Prostate gland (tissue), 2 donors: ENCODE results near the gene AMHR2. TPM values are rescaled to one million over a fixed set of nuclear protein-coding genes. Genes with fewer than 3 reads are reported as not detected.
A peak's percentile ranks its signal among the peaks of the same experiment; 100 is the strongest.
"Not testable (repeated sequence)": the region's sequence is repeated elsewhere in the genome, so short reads cannot be mapped to it uniquely, and the experiment has no call there.

ENCODE experiments used
- DNase-seq: peaks from one replicate; pipeline ENCODE4 v3.0.0-alpha.2; 2019; ENCODE audit warnings: low spot score
- H3K27ac ChIP-seq, 2 donors: fragments of 200-600 bp; sonication (generic); 2 replicates each; pipeline ENCODE4 v1.5.1; 2017 to 2019
- H3K27me3 ChIP-seq: fragments of 200-600 bp; sonication (generic); replicated peaks from 2 replicates; pipeline ENCODE4 v1.5.1; 2019; ENCODE audit not compliant: insufficient read depth
- H3K36me3 ChIP-seq, 2 donors: fragments of 200-600 bp; sonication (generic); 1 replicate in 1 of 2; 2 replicates in 1 of 2; pipeline versions ENCODE4 v1.5.1 to v1.8.1; 2017 to 2019
- H3K4me1 ChIP-seq: fragments of 200-600 bp; sonication (generic); replicated peaks from 2 replicates; pipeline ENCODE4 v1.5.1; 2019
- H3K4me3 ChIP-seq, 2 donors: fragments of 200-600 bp; sonication (generic); 2 replicates each; pipeline ENCODE4 v1.5.1; 2017 to 2019
- H3K9me3 ChIP-seq: fragments of 200-600 bp; sonication (generic); 2 replicates; pipeline ENCODE4 v1.5.1; 2017
- CTCF ChIP-seq, 4 experiments: fragments of 200-600 bp in 2 of 4; fragments of 450-650 bp in 2 of 4; sonication (generic) in 2 of 4; IDR thresholded peaks; 1 replicate in 3 of 4; 2 replicates in 1 of 4; pipeline ENCODE4 v1.5.1; 2016 to 2019; ENCODE audit warnings: antibody characterized with exemption in 4 of 4, mild to moderate bottlenecking in 2 of 4, moderate library complexity in 2 of 4
- POLR2A ChIP-seq: fragments of 450-650 bp; IDR thresholded peaks from one replicate; pipeline ENCODE4 v1.6.1; 2016; ENCODE audit warnings: antibody characterized with exemption, mild to moderate bottlenecking
- POLR2AphosphoS5 ChIP-seq: sonication (generic); formaldehyde crosslinking; IDR thresholded peaks from one replicate; pipeline ENCODE4 v1.6.1; 2017; ENCODE audit warnings: antibody characterized with exemption
- WGBS: methylation state at CpG from one replicate; pipeline ENCODE4 v1.1.5; 2018; 5-methylcytosine and 5-hydroxymethylcytosine counted together
- intact Hi-C: fragments of 100-400 bp; cut with DNase I; formaldehyde crosslinking; loops from one replicate; pipeline ENCODE4 v1.14.2; 2022
- total RNA-seq, 2 donors: library from RNA; depleted of rRNA; stranded (reverse); fragments of >200 nt; gene quantifications; one replicate each; pipeline ENCODE4 v1.1.0, GENCODE V29; 2016

AMHR2 gene
- 10 to 100 TPM in 1 of 2 donors, not detected in 1; 44.5 TPM for total RNA-seq

- no peaks in the 10 kb centered on the region for H3K4me1 ChIP-seq
- no peak for DNase-seq
- H3K27me3 ChIP-seq = no peaks in the 10 kb centered on the region
- WGBS = 100% methylated on average over 1 of the region's 1 CpG
- TF ChIP-seq POLR2AphosphoS5 = no peak
- TF ChIP-seq POLR2A = no peak
- no peak for TF ChIP-seq CTCF (IDR thresholded peaks at IDR 0.05)
- no peak within 1 kb of the TSS for H3K4me3 ChIP-seq
- H3K9me3 ChIP-seq = no peaks in the 10 kb centered on the region
- H3K36me3 ChIP-seq = no peaks in the 10 kb centered on the region
- intact Hi-C loops = no loop called here
- no peak within 1 kb of the TSS for H3K27ac ChIP-seq
Observed at GRCh38 chr12:53423597-53423996, at the start of gene AMHR2. Gene AMHR2, plus strand, starts transcription at chr12:53423855. Its CDS starts 80 bp downstream, at chr12:53423935.

GRCh38 chr12:53374277-53374676, 49.4 kb upstream of the AMHR2 start:
- DNase-seq, H3K36me3 ChIP-seq, intact Hi-C loops, H3K9me3 ChIP-seq, H3K4me1 ChIP-seq, H3K4me3 ChIP-seq, H3K27me3 ChIP-seq: not testable (repeated sequence)
- peak overlapping the region; percentile 71 to 94 for H3K27ac ChIP-seq
- WGBS = 87% methylated on average over 14 of the region's 14 CpGs

GRCh38 chr12:53376747-53377146, 46.9 kb upstream of the AMHR2 start:
- Histone ChIP-seq H3K4me1 (peaks cover 12% of the 10 kb centered on the region), H3K9me3 (no peaks in the 10 kb centered on the region), H3K27me3 (no peaks in the 10 kb centered on the region), H3K4me3 (no peak overlapping the region), H3K27ac (no peak overlapping the region), H3K36me3 (no peaks in the 10 kb centered on the region)
- no peak for DNase-seq
- 66% methylated on average over 2 of the region's 2 CpGs for whole genome bisulfite sequencing
- no peak for TF ChIP-seq CTCF (IDR thresholded peaks at IDR 0.05)
- no peak for TF ChIP-seq POLR2A
- TF ChIP-seq POLR2AphosphoS5 = no peak
- intact Hi-C loops = no loop called here

- Histone ChIP-seq H3K36me3 (peaks cover 5 to 8% of the 10 kb centered on the region in 2 donors), H3K4me3 (no peak overlapping the region), H3K4me1 (peaks cover 15% of the 10 kb centered on the region), H3K9me3 (no peaks in the 10 kb centered on the region), H3K27ac (peak overlapping the region; percentile 89 to 93), H3K27me3 (no peaks in the 10 kb centered on the region)
- TF ChIP-seq CTCF (IDR thresholded peaks at IDR 0.05) (no peak), POLR2A (no peak), POLR2AphosphoS5 (no peak)
- 99% methylated on average over 12 of the region's 12 CpGs for WGBS
- no peak for DNase-seq
- intact Hi-C loops = no loop called here
Observed at GRCh38 chr12:53378222-53378621, 45.4 kb upstream of the AMHR2 start.

- H3K4me3 ChIP-seq = peak overlapping the region; percentile 35 to 36
- intact Hi-C loops = no loop called here
Observed at GRCh38 chr12:53378724-53379388, 44.8 kb upstream of the AMHR2 start.

More at GRCh38 chr12:53378724-53379388, 44.8 kb upstream of the AMHR2 start:
- no peak for TF ChIP-seq POLR2AphosphoS5
- no peak for TF ChIP-seq CTCF (IDR thresholded peaks at IDR 0.05)
- no peak for TF ChIP-seq POLR2A
- peak overlapping the region; percentile 89 to 93 for H3K27ac ChIP-seq
- H3K9me3 ChIP-seq = no peaks in the 10 kb centered on the region
- DNase-seq = no peak
- H3K4me1 ChIP-seq = peaks cover 17% of the 10 kb centered on the region
- no peaks in the 10 kb centered on the region for H3K27me3 ChIP-seq
- WGBS = 12% methylated on average over 23 of the region's 23 CpGs
- peaks cover 7 to 14% of the 10 kb centered on the region in 2 donors for H3K36me3 ChIP-seq
